ENCODE data around the gene MPC2. TPM values are rescaled to one million over a fixed set of nuclear protein-coding genes. Genes with fewer than 3 reads are reported as not detected.
"Not testable (repeated sequence)": the region's sequence is repeated elsewhere in the genome, so short reads cannot be mapped to it uniquely, and the experiment has no call there.

The MPC2 gene
- total and polyA plus RNA-seq, 5 experiments from 2014 or later, result 31.2 to 92.3 (median 77.5) TPM

DNA sequence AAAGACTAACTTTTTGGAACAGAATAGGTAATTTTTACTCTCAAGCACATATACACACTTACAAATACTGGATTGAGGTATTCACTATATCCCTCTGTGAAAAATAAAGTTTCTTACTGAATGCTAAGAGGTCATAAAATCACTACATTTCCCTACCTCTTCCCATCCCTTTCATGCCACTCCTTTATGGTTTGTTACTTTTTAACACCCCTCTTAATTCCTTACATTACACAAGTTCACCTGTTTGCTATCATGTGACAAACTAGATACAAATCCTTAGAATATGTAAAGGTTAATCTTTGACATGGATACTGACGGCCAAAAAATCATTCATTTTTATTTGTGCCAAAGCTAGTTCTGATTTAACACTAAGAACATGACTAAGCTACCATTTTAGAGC lies 7.1 kb downstream of the MPC2 start:
- H3K9me3 Mint-ChIP-seq, result no peaks in the 10 kb centered on the region
- no peak for ATAC-seq
- H3K27ac Mint-ChIP-seq, result no peak overlapping the region
- H3K4me3 Mint-ChIP-seq, result no peak overlapping the region
- peaks cover 0 to 2% (median 0%) of the 10 kb centered on the region in 3 donors for H3K36me3 Mint-ChIP-seq
- H3K4me1 Mint-ChIP-seq, result peaks cover 10 to 37% (median 27%) of the 10 kb centered on the region in 4 donors
- no peak for DNase-seq
- H3K27me3 Mint-ChIP-seq, result no peaks in the 10 kb centered on the region
- POLR2A ChIA-PET, result no interaction called here

DNA sequence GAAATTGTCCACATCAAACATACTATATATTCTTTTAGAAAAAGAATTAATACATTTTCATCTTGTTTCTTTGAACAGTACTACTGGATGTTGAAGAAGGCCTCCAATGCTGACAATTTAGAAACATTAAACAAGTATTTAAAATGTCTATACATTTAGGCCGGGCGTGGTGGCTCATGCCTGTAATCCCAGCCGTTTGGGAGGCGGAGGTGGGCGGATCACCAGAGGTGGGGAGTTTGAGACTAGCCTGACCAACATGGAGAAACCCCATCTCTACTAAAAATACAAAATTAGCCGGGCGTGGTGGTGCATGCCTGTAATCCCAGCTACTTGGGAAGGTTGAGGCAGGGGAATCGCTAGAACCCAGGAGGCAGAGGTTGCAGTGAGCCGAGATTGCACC lies 8.0 kb downstream of the MPC2 start:
- not testable (repeated sequence) for H3K4me3 Mint-ChIP-seq, H3K36me3 Mint-ChIP-seq, H3K27me3 Mint-ChIP-seq, H3K27ac Mint-ChIP-seq, ATAC-seq, H3K9me3 Mint-ChIP-seq, DNase-seq
- H3K4me1 Mint-ChIP-seq, result peaks cover 8 to 29% (median 20%) of the 10 kb centered on the region in 4 donors
- POLR2A ChIA-PET, result interaction anchor here (0.7 kb wide), 1 partner anchor 14 kb away, joined by 5 read pairs; no protein-coding TSS in a partner anchor

- ATAC-seq (no peak), DNase-seq (no peak)
- POLR2A ChIA-PET, result interaction anchor here (0.7 kb wide), 2 partner anchors 14 to 146 kb away, joined by 4 to 5 read pairs; no protein-coding TSS in a partner anchor
- Mint-ChIP-seq H3K4me1 (peaks cover 5 to 24% (median 16%) of the 10 kb centered on the region in 4 donors), H3K4me3 (no peak overlapping the region), H3K9me3 (no peaks in the 10 kb centered on the region), H3K27ac (no peak overlapping the region), H3K27me3 (no peaks in the 10 kb centered on the region), H3K36me3 (peaks cover 0 to 6% (median 2%) of the 10 kb centered on the region in 3 donors)
Observed at GRCh38 chr1:167928457-167928852, 8.4 kb downstream of the MPC2 start.

- H3K27ac Mint-ChIP-seq, result peak overlapping the region in 1 of 10 donors; percentile 40
- H3K27me3 Mint-ChIP-seq, result no peaks in the 10 kb centered on the region
- H3K4me1 Mint-ChIP-seq, result peaks cover 5 to 24% (median 13%) of the 10 kb centered on the region in 4 donors
- no peaks in the 10 kb centered on the region for H3K9me3 Mint-ChIP-seq
- ATAC-seq (no peak), DNase-seq (no peak)
- H3K4me3 Mint-ChIP-seq, result no peak overlapping the region
- H3K36me3 Mint-ChIP-seq, result peaks cover 0 to 14% (median 5%) of the 10 kb centered on the region in 3 donors
- POLR2A ChIA-PET, result no interaction called here
Observed at GRCh38 chr1:167927046-167927754, 9.7 kb downstream of the MPC2 start.

GRCh38 chr1:167926486-167926997 lies 10.3 kb downstream of the MPC2 start:
- Mint-ChIP-seq H3K9me3 (no peaks in the 10 kb centered on the region), H3K36me3 (peaks cover 0 to 16% (median 5%) of the 10 kb centered on the region in 3 donors), H3K4me3 (no peak overlapping the region), H3K27ac (peak overlapping the region in 1 of 10 donors; percentile 40), H3K27me3 (no peaks in the 10 kb centered on the region), H3K4me1 (peaks cover 8 to 27% (median 13%) of the 10 kb centered on the region in 4 donors)
- ATAC-seq (no peak), DNase-seq (no peak)
- POLR2A ChIA-PET, result no interaction called here

GRCh38 chr1:167924543-167925231 lies 12.2 kb downstream of the MPC2 start:
- POLR2A ChIA-PET, result interaction anchor here (0.5 to 1.2 kb wide), 2 partner anchors 11 to 28 kb away, joined by 3 to 4 read pairs; no protein-coding TSS in a partner anchor
- H3K27me3 Mint-ChIP-seq, result no peaks in the 10 kb centered on the region
- H3K4me1 Mint-ChIP-seq, result peaks cover 8 to 23% (median 12%) of the 10 kb centered on the region in 4 donors
- H3K9me3 Mint-ChIP-seq, result no peaks in the 10 kb centered on the region
- no peak overlapping the region for H3K4me3 Mint-ChIP-seq
- H3K27ac Mint-ChIP-seq, result no peak overlapping the region
- ATAC-seq (no peak), DNase-seq (no peak)
- H3K36me3 Mint-ChIP-seq, result peaks cover 0 to 26% (median 5%) of the 10 kb centered on the region in 3 donors

GRCh38 chr1:167924102-167924501 lies 12.8 kb downstream of the MPC2 start:
- no peaks in the 10 kb centered on the region for H3K27me3 Mint-ChIP-seq
- POLR2A ChIA-PET, result interaction anchor here (1.2 kb wide), 1 partner anchor 12 kb away, joined by 4 read pairs; no protein-coding TSS in a partner anchor

DNA sequence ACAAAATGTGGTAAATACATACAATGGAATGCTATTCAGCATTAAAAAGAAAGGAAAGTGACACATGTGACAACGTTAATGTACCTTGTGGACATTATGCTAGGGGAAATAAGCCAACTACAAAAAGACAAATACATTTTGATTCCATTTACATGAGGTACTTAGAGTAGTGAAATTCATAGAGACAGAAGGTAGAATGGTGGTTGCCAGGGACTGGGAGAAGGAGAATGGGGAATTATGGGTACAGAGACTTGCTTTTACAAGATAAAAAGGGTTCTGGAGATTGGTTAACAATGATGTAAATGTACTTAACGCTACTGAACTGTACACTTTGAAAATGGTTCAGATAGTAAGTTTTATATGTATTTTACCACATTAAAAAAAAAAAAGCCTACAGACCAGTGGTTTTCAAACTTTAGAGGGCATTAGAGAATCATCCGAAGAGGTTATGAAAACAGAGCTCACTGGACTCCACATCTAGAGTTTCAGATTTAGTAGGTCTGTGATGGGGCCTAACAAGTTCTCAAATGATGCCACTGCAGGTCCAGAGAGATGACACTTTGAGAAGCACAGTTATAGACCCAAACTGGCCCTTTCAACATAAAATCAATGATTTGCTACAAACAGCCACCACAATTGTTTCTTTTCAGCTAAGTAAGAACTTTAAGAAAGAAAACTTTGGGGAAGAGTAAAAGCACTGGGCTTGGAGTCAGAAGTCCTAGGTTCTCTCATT lies 13.4 kb downstream of the MPC2 start:
- H3K4me3 Mint-ChIP-seq, result no peak overlapping the region
- peaks cover 0 to 31% (median 5%) of the 10 kb centered on the region in 3 donors for H3K36me3 Mint-ChIP-seq

More at GRCh38 chr1:167924102-167924501, 12.8 kb downstream of the MPC2 start:
- no peak for ATAC-seq
- H3K27ac Mint-ChIP-seq, result no peak overlapping the region
- H3K9me3 Mint-ChIP-seq, result no peaks in the 10 kb centered on the region
- no peak overlapping the region for H3K4me3 Mint-ChIP-seq
- DNase-seq, result no peak
- peaks cover 0 to 28% (median 5%) of the 10 kb centered on the region in 3 donors for H3K36me3 Mint-ChIP-seq
- H3K4me1 Mint-ChIP-seq, result peaks cover 8 to 21% (median 12%) of the 10 kb centered on the region in 4 donors

GRCh38 chr1:167922611-167923074 lies 14.2 kb downstream of the MPC2 start:
- H3K27ac Mint-ChIP-seq, result no peak overlapping the region
- DNase-seq (no peak), ATAC-seq (no peak)
- H3K9me3 Mint-ChIP-seq, result no peaks in the 10 kb centered on the region
- peaks cover 8 to 20% (median 12%) of the 10 kb centered on the region in 4 donors for H3K4me1 Mint-ChIP-seq
- POLR2A ChIA-PET, result no interaction called here
- H3K36me3 Mint-ChIP-seq, result peaks cover 0 to 40% (median 8%) of the 10 kb centered on the region in 3 donors
- H3K4me3 Mint-ChIP-seq, result no peak overlapping the region
- no peaks in the 10 kb centered on the region for H3K27me3 Mint-ChIP-seq

More for the DNA sequence above, 13.4 kb downstream of the MPC2 start:
- Mint-ChIP-seq H3K9me3 (no peaks in the 10 kb centered on the region), H3K4me1 (peaks cover 8 to 21% (median 12%) of the 10 kb centered on the region in 4 donors), H3K27ac (no peak overlapping the region), H3K27me3 (no peaks in the 10 kb centered on the region)
- DNase-seq (no peak), ATAC-seq (no peak)
- POLR2A ChIA-PET, result interaction anchor here (1.2 kb wide), 1 partner anchor 12 kb away, joined by 4 read pairs; no protein-coding TSS in a partner anchor

- Mint-ChIP-seq H3K4me1 (peaks cover 4 to 15% (median 7%) of the 10 kb centered on the region in 4 donors), H3K4me3 (no peak overlapping the region), H3K9me3 (no peaks in the 10 kb centered on the region), H3K36me3 (peaks cover 0 to 46% (median 10%) of the 10 kb centered on the region in 3 donors), H3K27ac (no peak overlapping the region), H3K27me3 (no peaks in the 10 kb centered on the region)
- ATAC-seq (no peak), DNase-seq (no peak)
- POLR2A ChIA-PET, result no interaction called here
Observed at GRCh38 chr1:167922023-167922422, 14.8 kb downstream of the MPC2 start.

DNA sequence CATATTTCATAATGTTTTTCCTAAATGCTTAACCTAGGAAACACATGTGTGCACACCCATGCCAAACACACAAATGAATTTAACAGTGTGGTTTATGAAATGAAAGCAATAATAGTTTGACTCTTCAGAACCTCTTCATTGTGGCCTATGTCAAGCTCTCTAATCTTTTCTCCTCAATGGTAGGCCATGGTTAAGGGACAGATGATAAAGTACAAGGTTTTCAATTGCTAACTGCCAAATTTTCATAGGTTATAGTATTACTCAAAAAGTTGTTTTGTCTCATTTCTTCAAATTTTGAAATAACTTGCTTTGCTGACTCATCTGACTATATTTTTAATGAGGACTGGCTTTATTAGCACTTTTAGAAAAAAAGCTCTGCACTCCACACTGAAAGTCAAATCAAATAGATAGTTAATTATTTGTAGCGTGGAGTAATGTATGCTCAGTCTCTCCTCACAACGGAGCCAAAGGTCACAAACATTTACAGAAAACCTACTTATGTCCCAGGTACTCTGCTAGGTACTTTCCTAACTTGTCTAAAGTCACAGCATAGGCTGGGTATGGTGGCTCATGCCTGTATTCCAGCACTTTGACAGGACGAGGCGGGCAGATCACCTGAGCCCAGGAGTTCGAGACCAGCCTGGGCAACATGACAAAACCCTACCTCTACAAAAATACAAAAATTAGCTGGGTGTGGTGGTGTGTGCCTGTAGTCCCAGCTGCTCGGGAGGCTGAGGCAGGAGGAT lies 19.9 kb downstream of the MPC2 start:
- H3K4me3 Mint-ChIP-seq, result no peak overlapping the region
- no peak for ATAC-seq
- no peaks in the 10 kb centered on the region for H3K27me3 Mint-ChIP-seq
- H3K4me1 Mint-ChIP-seq, result peaks cover 0 to 2% (median under 1%) of the 10 kb centered on the region in 4 donors
- H3K9me3 Mint-ChIP-seq, result no peaks in the 10 kb centered on the region
- no peak for DNase-seq
- POLR2A ChIA-PET, result interaction anchor here (1.3 kb wide), 1 partner anchor 20 kb away, joined by 3 read pairs; the partner anchor contains the start of genes DCAF6 and MPC2
- peak overlapping the region in 1 of 10 donors; percentile 43 for H3K27ac Mint-ChIP-seq
- H3K36me3 Mint-ChIP-seq, result peaks cover 0 to 48% (median 9%) of the 10 kb centered on the region in 3 donors
